ENCODE data around the gene TUBB.

The TUBB gene

GRCh38 chr6:30719791-30720737 lies at the start of gene TUBB:
Gene TUBB (plus strand): TSS chr6:30720352. CDS start chr6:30720507, 155 bp downstream.
- Mint-ChIP-seq H3K36me3 (ENCODE audit: low read depth) (peaks cover 66% of the 10 kb centered on the region), H3K27me3 (no peaks in the 10 kb centered on the region), H3K9me3 (no peaks in the 10 kb centered on the region), H3K4me3 (peak within 1 kb of the TSS; percentile 99), H3K4me1 (ENCODE audit: low read depth) (peaks cover 72% of the 10 kb centered on the region), H3K27ac (peak within 1 kb of the TSS; percentile 99)

- no peaks in the 10 kb centered on the region for H3K27me3 Mint-ChIP-seq
- H3K9me3 Mint-ChIP-seq = no peaks in the 10 kb centered on the region
- peaks cover 36% of the 10 kb centered on the region for H3K36me3 Mint-ChIP-seq (ENCODE audit: low read depth)
- peak overlapping the region; percentile 94 for H3K4me3 Mint-ChIP-seq
- H3K27ac Mint-ChIP-seq = peak overlapping the region; percentile 39
- H3K4me1 Mint-ChIP-seq (ENCODE audit: low read depth) = peaks cover 31% of the 10 kb centered on the region
Observed at GRCh38 chr6:30670760-30671527, 49.2 kb upstream of the TUBB start.

- Mint-ChIP-seq H3K9me3 (no peaks in the 10 kb centered on the region), H3K4me3 (peak within 1 kb of the TSS; percentile 94), H3K4me1 (ENCODE audit: low read depth) (peaks cover 18% of the 10 kb centered on the region), H3K27ac (peak within 1 kb of the TSS; percentile 93), H3K36me3 (ENCODE audit: low read depth) (peaks cover 37% of the 10 kb centered on the region), H3K27me3 (no peaks in the 10 kb centered on the region)
Observed at GRCh38 chr6:30672445-30673253, 47.5 kb upstream of the TUBB start, which contains the start of gene DHX16. Gene DHX16 (minus strand): TSS chr6:30673006. CDS start chr6:30672841, 165 bp downstream.

GRCh38 chr6:30676660-30677285 lies 43.4 kb upstream of the TUBB start:
- Mint-ChIP-seq H3K27me3 (no peaks in the 10 kb centered on the region), H3K9me3 (no peaks in the 10 kb centered on the region), H3K27ac (no peak overlapping the region), H3K4me3 (no peak overlapping the region), H3K36me3 (ENCODE audit: low read depth) (peaks cover 53% of the 10 kb centered on the region), H3K4me1 (ENCODE audit: low read depth) (peaks cover 34% of the 10 kb centered on the region)

- Mint-ChIP-seq H3K27me3 (no peaks in the 10 kb centered on the region), H3K27ac (peak overlapping the region; percentile 95), H3K4me1 (ENCODE audit: low read depth) (peaks cover 33% of the 10 kb centered on the region), H3K4me3 (peak overlapping the region; percentile 97), H3K36me3 (ENCODE audit: low read depth) (peaks cover 75% of the 10 kb centered on the region), H3K9me3 (no peaks in the 10 kb centered on the region)
Observed at GRCh38 chr6:30678964-30679726, 41.0 kb upstream of the TUBB start.

- peaks cover 81% of the 10 kb centered on the region for H3K36me3 Mint-ChIP-seq (ENCODE audit: low read depth)
- no peaks in the 10 kb centered on the region for H3K9me3 Mint-ChIP-seq
- peak overlapping the region; percentile 97 for H3K4me3 Mint-ChIP-seq
- H3K4me1 Mint-ChIP-seq (ENCODE audit: low read depth) = peaks cover 33% of the 10 kb centered on the region
- peak overlapping the region; percentile 95 for H3K27ac Mint-ChIP-seq
- H3K27me3 Mint-ChIP-seq = no peaks in the 10 kb centered on the region
Observed at GRCh38 chr6:30679765-30680535, 40.2 kb upstream of the TUBB start.

- Mint-ChIP-seq H3K27ac (peak overlapping the region; percentile 95), H3K27me3 (no peaks in the 10 kb centered on the region), H3K36me3 (ENCODE audit: low read depth) (peaks cover 78% of the 10 kb centered on the region), H3K4me1 (ENCODE audit: low read depth) (peaks cover 33% of the 10 kb centered on the region), H3K4me3 (peak overlapping the region; percentile 97), H3K9me3 (no peaks in the 10 kb centered on the region)
Observed at GRCh38 chr6:30681766-30682142, 38.4 kb upstream of the TUBB start.

- Mint-ChIP-seq H3K4me3 (peak overlapping the region; percentile 97), H3K36me3 (ENCODE audit: low read depth) (peaks cover 72% of the 10 kb centered on the region), H3K9me3 (no peaks in the 10 kb centered on the region), H3K27me3 (no peaks in the 10 kb centered on the region), H3K4me1 (ENCODE audit: low read depth) (peaks cover 33% of the 10 kb centered on the region), H3K27ac (peak overlapping the region; percentile 95)
Observed at GRCh38 chr6:30682143-30683117, 37.7 kb upstream of the TUBB start.

GRCh38 chr6:30683183-30683979 lies 36.8 kb upstream of the TUBB start:
- peaks cover 43% of the 10 kb centered on the region for H3K4me1 Mint-ChIP-seq (ENCODE audit: low read depth)
- peak overlapping the region; percentile 95 for H3K27ac Mint-ChIP-seq
- H3K36me3 Mint-ChIP-seq (ENCODE audit: low read depth) = peaks cover 66% of the 10 kb centered on the region
- peak overlapping the region; percentile 97 for H3K4me3 Mint-ChIP-seq
- no peaks in the 10 kb centered on the region for H3K27me3 Mint-ChIP-seq
- no peaks in the 10 kb centered on the region for H3K9me3 Mint-ChIP-seq

- H3K4me3 Mint-ChIP-seq = peak overlapping the region; percentile 97
- no peaks in the 10 kb centered on the region for H3K9me3 Mint-ChIP-seq
- H3K4me1 Mint-ChIP-seq (ENCODE audit: low read depth) = peaks cover 44% of the 10 kb centered on the region
- no peaks in the 10 kb centered on the region for H3K27me3 Mint-ChIP-seq
- peak overlapping the region; percentile 95 for H3K27ac Mint-ChIP-seq
- H3K36me3 Mint-ChIP-seq (ENCODE audit: low read depth) = peaks cover 62% of the 10 kb centered on the region
Observed at GRCh38 chr6:30683980-30684338, 36.2 kb upstream of the TUBB start.

GRCh38 chr6:30684386-30685156 lies 35.6 kb upstream of the TUBB start:
- peak overlapping the region; percentile 95 for H3K27ac Mint-ChIP-seq
- H3K4me3 Mint-ChIP-seq = peak overlapping the region; percentile 97
- H3K36me3 Mint-ChIP-seq (ENCODE audit: low read depth) = peaks cover 56% of the 10 kb centered on the region
- peaks cover 44% of the 10 kb centered on the region for H3K4me1 Mint-ChIP-seq (ENCODE audit: low read depth)
- no peaks in the 10 kb centered on the region for H3K27me3 Mint-ChIP-seq
- H3K9me3 Mint-ChIP-seq = no peaks in the 10 kb centered on the region
